Liver (tissue), 3 donors: ENCODE results near the gene FARP1.

Source experiments
- FOXA1 ChIP-seq: IDR thresholded peaks from 2 replicates; pipeline ENCODE4 v1.6.1; 2016; ENCODE audit warnings: antibody characterized with exemption
- GABPA ChIP-seq, 2 donors: IDR thresholded peaks in 1 of 2; conservative IDR thresholded peaks in 1 of 2; 2 replicates each; pipeline ENCODE4 v1.6.1; 2016; ENCODE audit warnings: antibody characterized with exemption in 2 of 2, mild to moderate bottlenecking in 1 of 2, moderate library complexity in 1 of 2
- JUND ChIP-seq, 2 donors: IDR thresholded peaks; 2 replicates each; pipeline ENCODE4 v1.6.1; 2016; ENCODE audit warnings: antibody characterized with exemption in 2 of 2
- RAD21 ChIP-seq, 2 donors: IDR thresholded peaks; 2 replicates each; pipeline ENCODE4 v1.6.1; 2016; ENCODE audit warnings: antibody characterized with exemption in 2 of 2, mild to moderate bottlenecking in 2 of 2
- TF ChIP-seq, protein P1 (sequence below): IDR thresholded peaks from 2 replicates; pipeline ENCODE4 v1.6.1; 2016; ENCODE audit warnings: antibody characterized with exemption
- TF ChIP-seq, protein P2 (sequence below): fragments of 150-350 bp; IDR thresholded peaks from 2 replicates; pipeline ENCODE4 v1.5.1; 2017; ENCODE audit warnings: improper control_type of control experiment, low read depth, low read length; ENCODE audit not compliant: missing input control
- TF ChIP-seq, protein P3 (sequence below): IDR thresholded peaks from 2 replicates; pipeline ENCODE4 v1.6.1; 2016; ENCODE audit warnings: antibody characterized with exemption
- TF ChIP-seq, protein P4 (sequence below): IDR thresholded peaks from 2 replicates; pipeline ENCODE4 v1.6.1; 2016; ENCODE audit warnings: antibody characterized with exemption, mild to moderate bottlenecking
- donor health status: healthy.
- donor health status: healthy.

DNA sequence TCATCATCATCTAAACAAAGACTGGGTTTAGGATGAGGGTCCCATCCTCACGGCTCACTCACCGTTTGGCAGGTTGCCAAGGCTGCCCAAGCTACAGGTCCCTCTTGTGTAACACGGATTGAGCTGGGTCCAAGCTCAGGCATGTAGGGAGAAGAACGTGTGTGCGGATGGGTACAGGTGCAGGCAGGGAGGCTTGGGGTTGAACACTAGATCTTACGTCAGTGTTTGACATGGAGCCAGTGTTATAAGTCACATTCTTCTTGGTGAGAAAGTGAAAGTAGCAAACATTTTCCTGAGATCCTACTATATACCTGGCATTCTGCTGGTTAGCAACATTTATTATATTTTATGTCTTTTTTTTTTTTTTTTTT is 171.0 kb downstream of the FARP1 start:
- TF ChIP-seq JUND (IDR thresholded peaks at IDR 0.05) (no peak), FOXA1 (no peak), RAD21 (IDR thresholded peaks at IDR 0.05) (no peak), GABPA (IDR thresholded peaks at IDR 0.05 in 1 of 2, conservative IDR thresholded peaks at IDR 0.05 in 1 of 2) (no peak)
- TF ChIP-seq, protein P1, sequence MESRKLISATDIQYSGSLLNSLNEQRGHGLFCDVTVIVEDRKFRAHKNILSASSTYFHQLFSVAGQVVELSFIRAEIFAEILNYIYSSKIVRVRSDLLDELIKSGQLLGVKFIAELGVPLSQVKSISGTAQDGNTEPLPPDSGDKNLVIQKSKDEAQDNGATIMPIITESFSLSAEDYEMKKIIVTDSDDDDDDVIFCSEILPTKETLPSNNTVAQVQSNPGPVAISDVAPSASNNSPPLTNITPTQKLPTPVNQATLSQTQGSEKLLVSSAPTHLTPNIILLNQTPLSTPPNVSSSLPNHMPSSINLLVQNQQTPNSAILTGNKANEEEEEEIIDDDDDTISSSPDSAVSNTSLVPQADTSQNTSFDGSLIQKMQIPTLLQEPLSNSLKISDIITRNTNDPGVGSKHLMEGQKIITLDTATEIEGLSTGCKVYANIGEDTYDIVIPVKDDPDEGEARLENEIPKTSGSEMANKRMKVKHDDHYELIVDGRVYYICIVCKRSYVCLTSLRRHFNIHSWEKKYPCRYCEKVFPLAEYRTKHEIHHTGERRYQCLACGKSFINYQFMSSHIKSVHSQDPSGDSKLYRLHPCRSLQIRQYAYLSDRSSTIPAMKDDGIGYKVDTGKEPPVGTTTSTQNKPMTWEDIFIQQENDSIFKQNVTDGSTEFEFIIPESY: no peak
- TF ChIP-seq, protein P2, sequence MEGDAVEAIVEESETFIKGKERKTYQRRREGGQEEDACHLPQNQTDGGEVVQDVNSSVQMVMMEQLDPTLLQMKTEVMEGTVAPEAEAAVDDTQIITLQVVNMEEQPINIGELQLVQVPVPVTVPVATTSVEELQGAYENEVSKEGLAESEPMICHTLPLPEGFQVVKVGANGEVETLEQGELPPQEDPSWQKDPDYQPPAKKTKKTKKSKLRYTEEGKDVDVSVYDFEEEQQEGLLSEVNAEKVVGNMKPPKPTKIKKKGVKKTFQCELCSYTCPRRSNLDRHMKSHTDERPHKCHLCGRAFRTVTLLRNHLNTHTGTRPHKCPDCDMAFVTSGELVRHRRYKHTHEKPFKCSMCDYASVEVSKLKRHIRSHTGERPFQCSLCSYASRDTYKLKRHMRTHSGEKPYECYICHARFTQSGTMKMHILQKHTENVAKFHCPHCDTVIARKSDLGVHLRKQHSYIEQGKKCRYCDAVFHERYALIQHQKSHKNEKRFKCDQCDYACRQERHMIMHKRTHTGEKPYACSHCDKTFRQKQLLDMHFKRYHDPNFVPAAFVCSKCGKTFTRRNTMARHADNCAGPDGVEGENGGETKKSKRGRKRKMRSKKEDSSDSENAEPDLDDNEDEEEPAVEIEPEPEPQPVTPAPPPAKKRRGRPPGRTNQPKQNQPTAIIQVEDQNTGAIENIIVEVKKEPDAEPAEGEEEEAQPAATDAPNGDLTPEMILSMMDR: no peak
- TF ChIP-seq, protein P3, sequence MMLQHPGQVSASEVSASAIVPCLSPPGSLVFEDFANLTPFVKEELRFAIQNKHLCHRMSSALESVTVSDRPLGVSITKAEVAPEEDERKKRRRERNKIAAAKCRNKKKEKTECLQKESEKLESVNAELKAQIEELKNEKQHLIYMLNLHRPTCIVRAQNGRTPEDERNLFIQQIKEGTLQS: no peak
- TF ChIP-seq, protein P4, sequence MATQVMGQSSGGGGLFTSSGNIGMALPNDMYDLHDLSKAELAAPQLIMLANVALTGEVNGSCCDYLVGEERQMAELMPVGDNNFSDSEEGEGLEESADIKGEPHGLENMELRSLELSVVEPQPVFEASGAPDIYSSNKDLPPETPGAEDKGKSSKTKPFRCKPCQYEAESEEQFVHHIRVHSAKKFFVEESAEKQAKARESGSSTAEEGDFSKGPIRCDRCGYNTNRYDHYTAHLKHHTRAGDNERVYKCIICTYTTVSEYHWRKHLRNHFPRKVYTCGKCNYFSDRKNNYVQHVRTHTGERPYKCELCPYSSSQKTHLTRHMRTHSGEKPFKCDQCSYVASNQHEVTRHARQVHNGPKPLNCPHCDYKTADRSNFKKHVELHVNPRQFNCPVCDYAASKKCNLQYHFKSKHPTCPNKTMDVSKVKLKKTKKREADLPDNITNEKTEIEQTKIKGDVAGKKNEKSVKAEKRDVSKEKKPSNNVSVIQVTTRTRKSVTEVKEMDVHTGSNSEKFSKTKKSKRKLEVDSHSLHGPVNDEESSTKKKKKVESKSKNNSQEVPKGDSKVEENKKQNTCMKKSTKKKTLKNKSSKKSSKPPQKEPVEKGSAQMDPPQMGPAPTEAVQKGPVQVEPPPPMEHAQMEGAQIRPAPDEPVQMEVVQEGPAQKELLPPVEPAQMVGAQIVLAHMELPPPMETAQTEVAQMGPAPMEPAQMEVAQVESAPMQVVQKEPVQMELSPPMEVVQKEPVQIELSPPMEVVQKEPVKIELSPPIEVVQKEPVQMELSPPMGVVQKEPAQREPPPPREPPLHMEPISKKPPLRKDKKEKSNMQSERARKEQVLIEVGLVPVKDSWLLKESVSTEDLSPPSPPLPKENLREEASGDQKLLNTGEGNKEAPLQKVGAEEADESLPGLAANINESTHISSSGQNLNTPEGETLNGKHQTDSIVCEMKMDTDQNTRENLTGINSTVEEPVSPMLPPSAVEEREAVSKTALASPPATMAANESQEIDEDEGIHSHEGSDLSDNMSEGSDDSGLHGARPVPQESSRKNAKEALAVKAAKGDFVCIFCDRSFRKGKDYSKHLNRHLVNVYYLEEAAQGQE: no peak
